ELR (cell line): ENCODE data around the gene ARHGEF17.
"Not testable (repeated sequence)": the region's sequence is repeated elsewhere in the genome, so short reads cannot be mapped to it uniquely, and the experiment has no call there.

Experiments used
- DNase-seq: peaks from one replicate; pipeline ENCODE4 v3.0.0-alpha.2; 2015; ENCODE audit warnings: low read depth

The ARHGEF17 gene

GRCh38 chr11:73273222-73273895 is 34.7 kb upstream of the ARHGEF17 start:
- no peak for DNase-seq

GRCh38 chr11:73274191-73274590 is 33.9 kb upstream of the ARHGEF17 start:
- DNase-seq = not testable (repeated sequence)

- DNase-seq = no peak
These were observed 33.2 kb upstream of the ARHGEF17 start for GRCh38 chr11:73274722-73275380.

- no peak for DNase-seq
These were observed 32.7 kb upstream of the ARHGEF17 start for GRCh38 chr11:73275381-73275750.

- DNase-seq = no peak
These were observed 30.6 kb upstream of the ARHGEF17 start for GRCh38 chr11:73277467-73277866.

GRCh38 chr11:73280626-73281025 is 27.4 kb upstream of the ARHGEF17 start:
- DNase-seq = no peak

- no peak for DNase-seq
These were observed 26.8 kb upstream of the ARHGEF17 start for GRCh38 chr11:73281201-73281741.

- no peak for DNase-seq
These were observed 26.0 kb upstream of the ARHGEF17 start for GRCh38 chr11:73281796-73282660.

GRCh38 chr11:73283276-73284000 is 24.6 kb upstream of the ARHGEF17 start:
- DNase-seq = no peak

GRCh38 chr11:73284106-73284505 is 24.0 kb upstream of the ARHGEF17 start:
- DNase-seq = no peak

GRCh38 chr11:73285721-73286120 is 22.4 kb upstream of the ARHGEF17 start:
- DNase-seq = no peak

- no peak for DNase-seq
These were observed 21.8 kb upstream of the ARHGEF17 start for GRCh38 chr11:73286240-73286810.

- no peak for DNase-seq
These were observed 20.5 kb upstream of the ARHGEF17 start for GRCh38 chr11:73287400-73288101.

GRCh38 chr11:73288192-73288872 is 19.7 kb upstream of the ARHGEF17 start:
- DNase-seq = no peak

GRCh38 chr11:73288873-73289707 is 19.0 kb upstream of the ARHGEF17 start:
- peak; percentile 87 for DNase-seq

- no peak for DNase-seq
These were observed 17.5 kb upstream of the ARHGEF17 start for GRCh38 chr11:73290536-73290935.

- DNase-seq = no peak
These were observed 16.9 kb upstream of the ARHGEF17 start for GRCh38 chr11:73291196-73291595.

- no peak for DNase-seq
These were observed 16.1 kb upstream of the ARHGEF17 start for GRCh38 chr11:73291781-73292524.

- no peak for DNase-seq
These were observed 15.6 kb upstream of the ARHGEF17 start for GRCh38 chr11:73292525-73292894.
